ENCODE results near the gene GOLGA1. TPM values are rescaled to one million over a fixed set of nuclear protein-coding genes. Genes with fewer than 3 reads are reported as not detected.

Gene GOLGA1
- total RNA-seq, 1 donor from 2014 or later, result 10.2 TPM

- peaks cover 87% of the 10 kb centered on the region for H3K79me2 ChIP-seq (ENCODE audit: insufficient read depth, low read length)
- Mint-ChIP-seq H3K27me3 (ENCODE audit: low read depth, unreplicated experiment) (no peaks in the 10 kb centered on the region), H3K27ac (ENCODE audit: unreplicated experiment) (peak overlapping the region; percentile 36), H3K9me3 (ENCODE audit: unreplicated experiment) (no peaks in the 10 kb centered on the region), H3K36me3 (ENCODE audit: low read depth, unreplicated experiment) (peaks cover 10% of the 10 kb centered on the region), H3K4me1 (ENCODE audit: low read depth, unreplicated experiment) (peaks cover 29% of the 10 kb centered on the region), H3K4me3 (ENCODE audit: unreplicated experiment) (peak overlapping the region; percentile 90)
- peaks cover 13% of the 10 kb centered on the region for H3K36me3 ChIP-seq (ENCODE audit: insufficient read depth, low read length)
- peaks cover 24% of the 10 kb centered on the region for H3K4me1 ChIP-seq (ENCODE audit: insufficient read depth, low read length)
- H4K20me1 ChIP-seq (ENCODE audit: insufficient read depth, low read length), result peaks cover 63% of the 10 kb centered on the region
- H2AFZ ChIP-seq (ENCODE audit: low read depth, low read length), result no peak overlapping the region
- peak overlapping the region; percentile 94 for H3K4me3 ChIP-seq (ENCODE audit: insufficient read depth, low read depth, low read length)
- no peak for TF ChIP-seq EZH2 (IDR thresholded peaks at IDR 0.05; ENCODE audit: insufficient read depth, low read length)
- no peak for TF ChIP-seq CTCF (IDR thresholded peaks at IDR 0.05; ENCODE audit: insufficient read depth, low read depth, low read length)
- DNase-seq (ENCODE audit: low read depth) (no peak), FAIRE-seq (no peak)
- H3K9ac ChIP-seq (ENCODE audit: low read length), result peak overlapping the region; percentile 99
- no peaks in the 10 kb centered on the region for H3K9me3 ChIP-seq (ENCODE audit: insufficient read depth, low read depth, low read length)
- H3K4me2 ChIP-seq (ENCODE audit: low read length), result peak overlapping the region; percentile 96
- no peak overlapping the region for H3K27ac ChIP-seq (ENCODE audit: low read depth, low read length)
- no peaks in the 10 kb centered on the region for H3K27me3 ChIP-seq (ENCODE audit: insufficient read depth, low read length)
Observed at GRCh38 chr9:124871156-124871561, 69.7 kb downstream of the GOLGA1 start.

- H3K4me3 Mint-ChIP-seq (ENCODE audit: unreplicated experiment), result peak overlapping the region; percentile 90
- peaks cover 59% of the 10 kb centered on the region for H4K20me1 ChIP-seq (ENCODE audit: insufficient read depth, low read length)
- H3K27me3 ChIP-seq (ENCODE audit: insufficient read depth, low read length), result no peaks in the 10 kb centered on the region
- no peak for DNase-seq (ENCODE audit: low read depth)
- H3K27ac ChIP-seq (ENCODE audit: low read depth, low read length), result peak overlapping the region; percentile 96
- TF ChIP-seq CTCF (IDR thresholded peaks at IDR 0.05; ENCODE audit: insufficient read depth, low read depth, low read length), result no peak
- TF ChIP-seq EZH2 (IDR thresholded peaks at IDR 0.05; ENCODE audit: insufficient read depth, low read length), result no peak
- H3K9me3 Mint-ChIP-seq (ENCODE audit: unreplicated experiment), result no peaks in the 10 kb centered on the region
- no peak for FAIRE-seq
- peaks cover 86% of the 10 kb centered on the region for H3K79me2 ChIP-seq (ENCODE audit: insufficient read depth, low read length)
- peaks cover 24% of the 10 kb centered on the region for H3K4me1 ChIP-seq (ENCODE audit: insufficient read depth, low read length)
- peak overlapping the region; percentile 96 for H3K4me2 ChIP-seq (ENCODE audit: low read length)
- no peaks in the 10 kb centered on the region for H3K27me3 Mint-ChIP-seq (ENCODE audit: low read depth, unreplicated experiment)
- H3K9me3 ChIP-seq (ENCODE audit: insufficient read depth, low read depth, low read length), result no peaks in the 10 kb centered on the region
- peak overlapping the region; percentile 99 for H3K9ac ChIP-seq (ENCODE audit: low read length)
- peak overlapping the region; percentile 94 for H3K4me3 ChIP-seq (ENCODE audit: insufficient read depth, low read depth, low read length)
- peaks cover 10% of the 10 kb centered on the region for H3K36me3 Mint-ChIP-seq (ENCODE audit: low read depth, unreplicated experiment)
- H3K36me3 ChIP-seq (ENCODE audit: insufficient read depth, low read length), result peaks cover 12% of the 10 kb centered on the region
- H3K27ac Mint-ChIP-seq (ENCODE audit: unreplicated experiment), result peak overlapping the region; percentile 91
- peaks cover 29% of the 10 kb centered on the region for H3K4me1 Mint-ChIP-seq (ENCODE audit: low read depth, unreplicated experiment)
- no peak overlapping the region for H2AFZ ChIP-seq (ENCODE audit: low read depth, low read length)
Observed at GRCh38 chr9:124870723-124871122, 70.2 kb downstream of the GOLGA1 start.

GRCh38 chr9:124869986-124870560 lies 70.8 kb downstream of the GOLGA1 start:
- TF ChIP-seq EZH2 (IDR thresholded peaks at IDR 0.05; ENCODE audit: insufficient read depth, low read length) (no peak), CTCF (IDR thresholded peaks at IDR 0.05; ENCODE audit: insufficient read depth, low read depth, low read length) (no peak)
- Histone ChIP-seq H3K36me3 (ENCODE audit: insufficient read depth, low read length) (peaks cover 7% of the 10 kb centered on the region), H3K4me3 (ENCODE audit: insufficient read depth, low read depth, low read length) (peak overlapping the region; percentile 94), H3K4me1 (ENCODE audit: insufficient read depth, low read length) (peaks cover 24% of the 10 kb centered on the region), H3K9ac (ENCODE audit: low read length) (peak overlapping the region; percentile 99), H4K20me1 (ENCODE audit: insufficient read depth, low read length) (peaks cover 52% of the 10 kb centered on the region), H3K27me3 (ENCODE audit: insufficient read depth, low read length) (no peaks in the 10 kb centered on the region), H3K79me2 (ENCODE audit: insufficient read depth, low read length) (peaks cover 79% of the 10 kb centered on the region), H3K27ac (ENCODE audit: low read depth, low read length) (peak overlapping the region; percentile 96), H2AFZ (ENCODE audit: low read depth, low read length) (peak overlapping the region; percentile 9), H3K4me2 (ENCODE audit: low read length) (peak overlapping the region; percentile 96), H3K9me3 (ENCODE audit: insufficient read depth, low read depth, low read length) (no peaks in the 10 kb centered on the region)
- Mint-ChIP-seq H3K27ac (ENCODE audit: unreplicated experiment) (peak overlapping the region; percentile 91), H3K9me3 (ENCODE audit: unreplicated experiment) (no peaks in the 10 kb centered on the region), H3K4me1 (ENCODE audit: low read depth, unreplicated experiment) (peaks cover 29% of the 10 kb centered on the region), H3K4me3 (ENCODE audit: unreplicated experiment) (peak overlapping the region; percentile 90), H3K27me3 (ENCODE audit: low read depth, unreplicated experiment) (no peaks in the 10 kb centered on the region), H3K36me3 (ENCODE audit: low read depth, unreplicated experiment) (peaks cover 7% of the 10 kb centered on the region)
- no peak for FAIRE-seq
- DNase-seq (ENCODE audit: low read depth), result no peak
